Kidney tubule cell (primary cell): ENCODE measurements around the gene POLR2A.
A peak's percentile ranks its signal among the peaks of the same experiment; 100 is the strongest.

Experiments
- DNase-seq: peaks from one replicate; pipeline ENCODE4 v3.0.0-alpha.2; 2018; ENCODE audit warnings: low spot score

Gene POLR2A

DNA sequence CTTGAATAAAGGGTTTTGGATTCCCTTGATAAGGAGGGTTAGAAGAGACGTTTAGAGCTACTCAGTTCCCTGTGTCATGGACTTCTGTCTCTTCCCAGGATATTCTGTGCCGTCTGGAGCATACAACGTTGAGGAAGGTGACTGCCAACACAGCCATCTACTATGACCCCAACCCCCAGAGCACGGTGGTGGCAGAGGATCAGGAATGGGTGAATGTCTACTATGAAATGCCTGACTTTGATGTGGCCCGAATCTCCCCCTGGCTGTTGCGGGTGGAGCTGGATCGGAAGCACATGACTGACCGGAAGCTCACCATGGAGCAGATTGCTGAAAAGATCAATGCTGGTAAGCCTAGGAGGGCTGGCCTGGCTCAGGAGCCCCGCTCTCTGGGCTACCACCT, 24.7 kb downstream of the POLR2A start:
- DNase-seq, result no peak

DNA sequence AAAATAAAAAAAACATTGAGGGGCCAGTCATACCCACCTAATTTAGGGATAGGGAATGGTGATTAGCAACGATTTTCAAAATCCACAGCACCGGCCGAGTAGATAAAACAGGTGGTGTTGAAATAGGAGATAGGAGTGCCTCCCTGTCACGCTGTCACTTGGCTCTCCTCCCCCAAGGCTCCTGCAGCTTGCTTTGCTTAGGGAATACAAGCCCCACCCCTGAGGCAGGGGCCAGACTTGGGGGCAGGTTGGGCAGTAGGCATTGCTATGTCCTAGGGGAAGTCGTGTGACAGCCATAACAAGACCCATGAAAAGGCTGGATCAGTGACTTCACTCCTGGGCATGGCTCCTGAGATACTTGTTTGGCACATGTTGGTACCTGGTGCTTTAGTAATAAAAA, 25.8 kb downstream of the POLR2A start:
- DNase-seq, result no peak

DNA sequence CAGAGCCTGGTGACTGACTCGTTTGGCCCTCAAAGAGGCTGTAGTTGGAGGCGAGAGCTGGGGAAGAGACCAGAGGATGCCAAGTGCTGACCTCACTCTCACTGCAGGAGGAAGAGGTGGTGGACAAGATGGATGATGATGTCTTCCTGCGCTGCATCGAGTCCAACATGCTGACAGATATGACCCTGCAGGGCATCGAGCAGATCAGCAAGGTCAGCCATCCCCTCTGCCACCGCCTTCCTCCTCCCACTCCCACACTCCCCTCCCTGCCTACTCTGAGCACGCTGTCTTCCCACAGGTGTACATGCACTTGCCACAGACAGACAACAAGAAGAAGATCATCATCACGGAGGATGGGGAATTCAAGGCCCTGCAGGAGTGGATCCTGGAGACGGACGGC, 26.9 kb downstream of the POLR2A start:
- DNase-seq, result no peak

DNA sequence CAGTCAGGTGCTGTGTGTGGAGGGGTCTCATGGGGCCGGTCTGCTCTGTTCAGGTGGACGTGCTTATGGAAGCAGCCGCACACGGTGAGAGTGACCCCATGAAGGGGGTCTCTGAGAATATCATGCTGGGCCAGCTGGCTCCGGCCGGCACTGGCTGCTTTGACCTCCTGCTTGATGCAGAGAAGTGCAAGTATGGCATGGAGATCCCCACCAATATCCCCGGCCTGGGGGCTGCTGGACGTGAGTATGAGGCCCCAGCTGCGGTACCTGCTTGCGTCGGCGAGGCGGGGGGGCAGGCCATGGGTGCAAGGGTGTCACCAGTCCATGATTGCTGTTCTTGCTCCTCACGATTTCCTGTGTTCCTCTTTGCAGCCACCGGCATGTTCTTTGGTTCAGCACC, 27.9 kb downstream of the POLR2A start:
- DNase-seq, result no peak

DNA sequence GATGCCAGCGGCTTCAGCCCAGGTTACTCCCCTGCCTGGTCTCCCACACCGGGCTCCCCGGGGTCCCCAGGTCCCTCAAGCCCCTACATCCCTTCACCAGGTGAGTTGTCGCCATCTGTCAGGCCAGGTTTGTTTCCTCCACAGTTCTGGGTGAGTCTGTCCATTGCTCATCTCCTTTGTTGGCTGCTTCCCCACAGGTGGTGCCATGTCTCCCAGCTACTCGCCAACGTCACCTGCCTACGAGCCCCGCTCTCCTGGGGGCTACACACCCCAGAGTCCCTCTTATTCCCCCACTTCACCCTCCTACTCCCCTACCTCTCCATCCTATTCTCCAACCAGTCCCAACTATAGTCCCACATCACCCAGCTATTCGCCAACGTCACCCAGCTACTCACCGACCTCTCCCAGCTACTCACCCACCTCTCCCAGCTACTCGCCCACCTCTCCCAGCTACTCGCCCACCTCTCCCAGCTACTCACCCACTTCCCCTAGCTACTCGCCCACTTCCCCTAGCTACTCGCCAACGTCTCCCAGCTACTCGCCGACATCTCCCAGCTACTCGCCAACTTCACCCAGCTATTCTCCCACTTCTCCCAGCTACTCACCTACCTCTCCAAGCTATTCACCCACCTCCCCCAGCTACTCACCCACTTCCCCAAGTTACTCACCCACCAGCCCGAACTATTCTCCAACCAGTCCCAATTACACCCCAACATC, 28.8 kb downstream of the POLR2A start:
- DNase-seq, result no peak

DNA sequence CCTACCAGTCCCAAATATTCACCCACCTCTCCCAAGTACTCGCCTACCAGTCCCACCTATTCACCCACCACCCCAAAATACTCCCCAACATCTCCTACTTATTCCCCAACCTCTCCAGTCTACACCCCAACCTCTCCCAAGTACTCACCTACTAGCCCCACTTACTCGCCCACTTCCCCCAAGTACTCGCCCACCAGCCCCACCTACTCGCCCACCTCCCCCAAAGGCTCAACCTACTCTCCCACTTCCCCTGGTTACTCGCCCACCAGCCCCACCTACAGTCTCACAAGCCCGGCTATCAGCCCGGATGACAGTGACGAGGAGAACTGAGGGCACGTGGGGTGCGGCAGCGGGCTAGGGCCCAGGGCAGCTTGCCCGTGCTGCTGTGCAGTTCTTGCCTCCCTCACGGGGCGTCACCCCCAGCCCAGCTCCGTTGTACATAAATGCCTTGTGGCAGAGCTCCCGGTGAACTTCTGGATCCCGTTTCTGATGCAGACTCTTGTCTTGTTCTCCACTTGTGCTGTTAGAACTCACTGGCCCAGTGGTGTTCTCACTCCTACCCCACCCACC, 29.8 kb downstream of the POLR2A start:
- DNase-seq, result no peak

DNA sequence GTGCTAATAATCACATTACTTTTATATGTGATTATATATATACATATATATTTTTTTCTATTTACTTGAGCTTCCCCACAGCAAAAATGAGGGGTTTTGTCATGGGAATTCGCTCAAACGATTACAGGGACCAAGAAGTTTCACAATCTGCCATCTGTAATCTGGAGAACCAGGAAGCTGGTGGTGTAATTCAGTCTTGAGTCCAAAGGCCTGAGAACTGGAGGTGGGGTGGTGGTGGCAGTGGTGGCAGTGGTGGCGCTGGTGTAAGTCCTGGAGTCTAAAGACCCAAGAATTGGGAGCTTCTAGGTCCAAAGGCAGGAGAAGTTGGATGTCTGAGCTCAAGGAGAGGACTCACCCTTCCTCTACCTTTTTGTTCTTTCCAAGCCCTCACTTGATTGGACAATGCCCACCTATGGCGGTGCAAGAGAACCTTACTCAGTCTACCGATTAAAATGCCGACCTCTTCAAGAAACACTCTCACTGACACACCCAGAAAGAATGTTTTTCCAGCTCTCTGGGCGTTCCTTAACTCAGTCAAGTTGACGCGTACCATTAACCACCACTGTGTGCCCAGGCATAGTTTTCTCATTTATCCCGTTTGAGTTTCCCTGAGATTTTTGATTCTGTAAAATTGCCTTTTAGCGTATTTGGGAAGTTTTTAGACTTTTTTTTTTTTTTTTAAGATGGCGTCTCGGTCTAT, 31.9 kb downstream of the POLR2A start:
- peak; percentile 8 for DNase-seq

DNA sequence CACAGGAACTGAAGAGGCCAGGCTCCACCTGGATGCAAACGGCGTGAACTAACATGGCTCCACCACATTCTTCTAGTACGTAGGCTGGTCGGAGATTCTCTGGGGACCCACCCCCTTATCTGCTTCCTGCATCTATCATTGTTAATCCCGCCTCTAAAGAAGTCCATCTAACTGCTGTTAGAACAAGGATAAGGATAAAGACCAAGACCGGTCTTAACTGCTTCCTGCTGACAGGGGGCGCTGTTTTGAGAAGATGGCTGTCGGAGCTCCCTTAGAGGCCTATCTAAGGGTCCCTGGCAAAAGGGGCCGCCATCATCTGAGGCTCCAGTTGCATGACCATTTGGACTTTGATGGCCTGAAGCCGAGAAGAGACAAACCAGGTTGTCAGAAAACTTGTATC, 38.9 kb downstream of the POLR2A start:
- DNase-seq, result no peak

DNA sequence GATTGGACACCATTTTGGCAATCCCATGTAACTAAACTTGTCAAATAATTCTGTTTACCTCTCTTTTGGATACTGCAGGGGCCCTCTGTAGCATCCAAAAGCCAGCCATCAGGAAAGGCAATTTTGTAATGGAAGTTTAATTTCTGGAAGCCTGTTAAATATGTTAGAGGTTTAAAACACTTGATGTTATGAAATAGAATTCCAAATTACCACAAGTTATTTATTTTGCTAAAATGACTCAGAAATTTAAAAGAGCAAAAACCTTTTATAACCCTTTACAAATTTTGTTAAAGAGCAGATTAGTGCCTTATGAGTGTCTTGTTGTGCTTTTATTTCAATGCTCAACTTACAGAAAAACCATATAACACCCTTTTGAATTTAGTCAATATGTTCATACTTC, 44.7 kb downstream of the POLR2A start:
- DNase-seq, result no peak

DNA sequence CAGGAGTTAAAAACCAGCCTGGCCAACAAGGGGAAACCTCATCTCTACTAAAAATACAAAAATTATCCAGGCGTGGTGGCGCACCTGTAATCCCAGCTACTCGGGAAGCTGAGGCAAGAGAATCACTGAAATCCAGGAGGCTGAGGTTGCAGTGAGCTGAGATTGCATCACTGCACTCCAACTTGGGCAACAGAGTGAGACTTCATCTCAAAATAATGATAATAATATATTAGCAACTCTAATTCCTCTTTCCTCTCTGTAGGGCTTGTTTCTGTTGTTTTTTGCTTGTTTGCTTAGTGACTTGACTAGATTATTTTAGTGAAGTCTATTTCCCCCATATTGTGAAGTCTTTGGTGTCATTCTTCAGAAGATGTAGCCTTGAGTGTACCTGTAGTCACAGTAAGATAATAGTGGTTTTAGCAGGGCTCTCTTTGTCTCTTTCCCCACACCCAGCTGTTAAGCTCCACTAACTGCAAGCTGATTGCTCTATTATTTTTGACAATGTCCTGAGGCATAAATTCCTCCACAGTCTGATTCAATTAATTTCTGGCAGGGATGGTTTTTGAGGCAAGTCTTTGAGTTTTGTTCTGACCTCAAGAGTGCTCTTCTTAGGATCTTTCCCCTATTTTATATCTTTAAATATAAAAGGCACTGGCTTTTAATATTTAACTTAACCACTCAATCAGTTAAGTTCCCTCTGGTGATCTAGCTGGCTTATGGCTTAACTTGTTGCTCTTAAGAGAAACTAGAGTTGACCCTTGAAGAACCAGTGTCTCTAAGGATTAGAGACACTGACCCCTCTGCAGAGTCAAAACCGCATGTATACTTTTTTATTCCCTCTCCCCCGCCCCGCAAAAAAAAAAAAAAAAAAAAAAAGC, 46.1 kb downstream of the POLR2A start:
- DNase-seq, result peak; percentile 4

DNA sequence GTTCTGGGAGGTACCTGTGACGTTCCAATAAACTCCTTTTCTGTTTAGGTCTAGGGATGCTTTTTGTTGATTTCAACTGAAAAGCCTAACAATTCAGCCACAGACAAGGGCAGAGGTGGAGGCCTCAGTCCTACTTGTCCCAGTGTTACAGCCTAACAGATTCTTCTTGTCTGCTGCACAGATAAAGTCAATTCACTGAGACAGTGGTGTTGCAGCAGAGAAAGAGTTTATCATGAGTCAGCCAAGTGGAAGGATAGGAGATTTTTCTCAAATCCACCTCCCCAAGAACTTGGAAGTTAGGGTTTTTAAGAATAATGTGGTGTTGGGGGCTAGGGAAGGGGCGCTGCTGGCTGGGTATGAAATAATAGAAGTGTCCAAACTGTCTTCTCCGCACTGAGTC, 53.9 kb downstream of the POLR2A start:
- no peak for DNase-seq

DNA sequence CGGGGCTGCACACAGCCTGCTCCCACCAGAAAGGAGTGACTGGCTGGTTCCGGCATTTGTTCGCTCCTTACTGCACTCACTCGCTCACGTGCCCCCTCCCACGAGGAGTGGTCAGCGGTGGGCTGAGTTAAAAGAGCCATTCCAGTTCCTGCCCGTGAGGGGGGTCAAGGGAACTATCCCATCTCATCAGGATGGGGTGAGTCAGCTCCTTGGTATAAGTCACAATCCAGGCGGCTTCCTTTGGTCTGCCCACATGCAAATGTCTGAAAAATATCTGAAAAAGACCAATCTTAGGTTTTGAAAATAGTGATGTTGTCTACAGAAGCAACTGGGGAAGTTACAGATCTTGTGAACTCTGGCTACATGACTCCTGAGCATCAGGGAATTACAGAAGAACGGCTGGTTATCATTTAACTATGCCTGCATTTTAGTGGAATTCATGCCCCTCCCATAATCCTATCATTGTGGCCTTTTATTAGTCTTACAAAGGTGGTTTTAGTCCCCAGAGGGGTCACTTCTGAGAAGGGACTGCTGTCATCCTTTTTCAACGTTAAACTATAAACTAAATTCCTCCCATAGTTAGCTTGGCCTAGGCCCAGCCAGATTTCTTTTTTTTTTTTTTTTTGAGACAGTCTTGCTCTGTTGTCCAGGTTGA, 54.9 kb downstream of the POLR2A start:
- peak; percentile 67 for DNase-seq

DNA sequence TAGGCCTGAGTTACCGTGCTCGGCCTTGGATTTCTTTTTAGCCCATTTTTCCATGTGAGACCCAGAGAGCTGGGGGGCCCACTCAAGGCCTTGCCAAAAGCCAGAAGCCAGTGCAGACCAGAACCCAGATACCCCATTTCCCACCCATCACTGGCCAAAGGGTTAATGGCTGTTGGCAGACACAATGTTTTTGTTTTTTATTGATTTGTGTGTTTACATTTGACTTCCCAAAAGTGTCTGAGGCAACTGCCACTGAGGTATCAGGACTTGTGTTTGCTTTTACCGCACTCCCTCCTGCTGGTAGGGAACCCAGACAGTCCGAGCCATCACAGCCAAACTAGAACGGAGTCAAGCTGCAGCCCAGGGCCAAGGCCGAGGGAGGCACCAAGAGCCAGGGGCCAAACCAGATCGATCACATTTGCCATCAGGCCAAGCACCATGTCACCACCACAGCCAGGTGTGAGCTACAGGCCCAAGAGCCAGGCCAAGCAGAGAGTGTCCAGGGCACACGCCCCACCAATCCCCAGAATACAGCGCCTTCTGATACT, 57.0 kb downstream of the POLR2A start:
- no peak for DNase-seq

DNA sequence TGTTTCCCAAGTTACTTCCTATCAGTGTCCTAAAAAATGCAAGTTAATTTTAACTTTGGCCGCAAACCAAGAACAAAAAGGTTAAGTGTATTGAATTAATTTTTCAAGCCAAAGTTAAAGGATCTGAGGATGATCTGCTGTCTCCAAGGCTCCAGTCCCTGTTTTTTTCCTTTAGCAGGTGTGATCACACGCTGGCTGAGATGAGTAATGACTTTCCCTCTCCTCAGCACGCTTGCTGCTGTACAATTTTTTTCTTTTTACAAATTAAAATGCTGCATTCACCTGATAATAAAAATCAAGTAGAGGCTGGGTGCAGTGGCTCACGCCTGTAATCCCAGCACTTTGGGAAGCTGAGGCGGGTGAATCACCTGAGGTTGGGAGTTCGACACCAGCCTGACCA, 60.7 kb downstream of the POLR2A start:
- DNase-seq, result no peak

DNA sequence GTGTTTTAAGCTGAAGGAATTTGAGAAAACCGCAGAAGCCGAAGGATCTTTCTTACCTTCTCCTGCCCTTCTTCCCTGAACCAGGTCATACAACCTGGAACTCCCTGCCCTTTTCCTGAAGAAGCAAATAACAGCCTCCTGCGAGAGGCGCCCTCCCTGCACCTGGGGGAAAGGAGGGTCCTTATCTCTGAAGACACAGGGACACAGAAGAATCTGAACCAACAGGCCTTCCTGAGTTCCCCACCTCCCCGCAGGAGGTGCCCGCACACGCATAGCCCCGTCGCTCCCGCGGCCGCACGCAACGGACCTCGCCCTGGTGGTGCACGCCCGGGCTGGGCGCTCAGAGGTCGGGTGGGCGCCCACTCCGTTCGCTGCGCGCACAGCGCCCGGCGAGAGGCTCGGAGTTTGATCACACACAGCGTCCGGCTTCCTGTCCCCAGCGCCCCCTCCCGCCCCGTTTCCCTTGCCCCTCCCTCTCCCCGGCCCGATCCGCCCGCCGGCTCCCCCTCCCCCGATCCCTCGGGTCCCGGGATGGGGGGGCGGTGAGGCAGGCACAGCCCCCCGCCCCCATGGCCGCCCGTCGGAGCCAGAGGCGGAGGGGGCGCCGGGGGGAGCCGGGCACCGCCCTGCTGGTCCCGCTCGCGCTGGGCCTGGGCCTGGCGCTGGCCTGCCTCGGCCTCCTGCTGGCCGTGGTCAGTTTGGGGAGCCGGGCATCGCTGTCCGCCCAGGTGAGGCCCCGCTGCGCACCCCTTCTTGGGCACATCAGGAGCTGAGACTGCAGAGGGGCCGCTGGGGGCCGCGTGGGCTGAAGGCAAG, 64.6 kb downstream of the POLR2A start, which contains the start of gene TNFSF12:
Gene TNFSF12 (plus strand): TSS at position 474 of the 816 bp plus-strand sequence. CDS start 96 bp downstream, at position 570.
- peak; percentile 44 for DNase-seq
